MCF 10A (cell line): Measurements from ENCODE around the gene RPS19BP1. TPM values are rescaled to one million over a fixed set of nuclear protein-coding genes. Genes with fewer than 3 reads are reported as not detected.
A peak's percentile ranks its signal among the peaks of the same experiment; 100 is the strongest.

Source experiments
- BruUV-seq: library from RNA; stranded (reverse); fragments of 400-500 nt; replicated peaks from 2 replicates; lab custom pipeline; 2021; lab: Mats Ljungman, UMichigan
- CTCF ChIA-PET: fragments of 300-600 bp; sonication (Branson Sonifier 250); formaldehyde crosslinking; extraction: SDS; loops from one replicate; lab custom pipeline; 2021; ENCODE audit warnings: antibody characterized with exemption, inconsistent platforms; lab: Yijun Ruan, JAX
- POLR2A ChIA-PET: fragments of 300-600, 350-650 bp; sonication (Branson Sonifier 250); formaldehyde crosslinking; extraction: SDS; loops from one replicate; lab custom pipeline; 2020; ENCODE audit warnings: antibody characterized with exemption, inconsistent platforms; lab: Yijun Ruan, JAX
- DNase-seq: peaks from one replicate; pipeline ENCODE4 v3.0.0-alpha.2; 2018; ENCODE audit not compliant: unreplicated experiment
- H3K27ac Mint-ChIP-seq: one replicate; pipeline ENCODE4 v1.8.0; 2022; ENCODE audit warnings: mild to moderate bottlenecking, low read depth, mixed read lengths; ENCODE audit not compliant: unreplicated experiment
- H3K27me3 Mint-ChIP-seq: one replicate; pipeline ENCODE4 v1.8.0; 2022; ENCODE audit warnings: mixed read lengths; ENCODE audit not compliant: insufficient read depth, unreplicated experiment
- H3K36me3 Mint-ChIP-seq: one replicate; pipeline ENCODE4 v1.8.0; 2022; ENCODE audit warnings: mild to moderate bottlenecking, moderate library complexity, mixed read lengths; ENCODE audit not compliant: insufficient read depth, unreplicated experiment
- H3K4me1 Mint-ChIP-seq: one replicate; pipeline ENCODE4 v1.8.0; 2022; ENCODE audit warnings: mixed read lengths; ENCODE audit not compliant: insufficient read depth, unreplicated experiment
- H3K4me3 Mint-ChIP-seq: one replicate; pipeline ENCODE4 v1.8.0; 2022; ENCODE audit warnings: mild to moderate bottlenecking, moderate library complexity, mixed read lengths; ENCODE audit not compliant: unreplicated experiment
- H3K9me3 Mint-ChIP-seq: one replicate; pipeline ENCODE4 v1.8.0; 2022; ENCODE audit warnings: mixed read lengths; ENCODE audit not compliant: unreplicated experiment
- intact Hi-C: fragments of 100-400 bp; cut with micrococcal nuclease; formaldehyde crosslinking; loops from 2 replicates; pipeline ENCODE4 v1.14.1; 2022
- total RNA-seq: library from RNA; stranded (reverse); gene quantifications from 2 replicates; pipeline ENCODE4 v1.2.3, GENCODE V29; 2022
- TF ChIP-seq, protein P1 (sequence below): fragments of 200-600 bp; IDR thresholded peaks from one replicate; pipeline ENCODE4 v1.8.0; 2022; ENCODE audit warnings: antibody characterized with exemption, mild to moderate bottlenecking; ENCODE audit not compliant: unreplicated experiment

Gene RPS19BP1
- total RNA-seq, 1 experiment from 2014 or later, result 104 TPM

DNA sequence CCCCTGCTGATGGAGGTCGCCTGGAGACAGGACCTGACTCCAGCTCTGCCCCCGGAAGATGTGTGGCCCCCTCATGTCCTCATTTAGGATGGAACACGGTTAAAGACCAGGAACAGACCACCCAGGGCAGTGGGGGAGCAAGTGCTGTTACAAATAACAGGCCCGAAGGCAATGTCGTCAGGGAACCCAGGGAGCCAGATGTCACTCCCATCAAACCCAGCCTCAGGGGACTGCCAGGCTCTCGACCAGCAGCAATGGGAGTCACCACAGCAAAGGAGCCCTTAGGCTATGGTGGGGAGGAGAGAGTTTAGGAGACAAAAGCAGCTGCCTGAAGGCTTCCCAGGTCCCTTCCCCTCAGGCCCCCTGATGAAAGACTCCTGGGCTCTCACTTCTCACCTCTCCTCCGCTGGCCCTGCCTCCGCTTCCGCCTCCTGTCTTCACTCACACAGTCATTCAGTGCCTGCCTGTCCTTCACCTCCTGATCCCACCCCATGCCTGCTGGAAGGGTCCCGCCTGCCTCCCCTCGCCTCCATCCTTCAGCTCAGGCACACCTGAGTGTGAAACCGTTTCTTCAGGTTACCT is 4.4 kb downstream of the RPS19BP1 start:
- Mint-ChIP-seq H3K9me3 (no peaks in the 10 kb centered on the region), H3K4me3 (no peak overlapping the region), H3K4me1 (peaks cover 61% of the 10 kb centered on the region), H3K36me3 (peaks cover 76% of the 10 kb centered on the region), H3K27ac (peak overlapping the region; percentile 47), H3K27me3 (no peaks in the 10 kb centered on the region)
- ChIA-PET CTCF (interaction anchor here (0.5 to 26.5 kb wide), 9 partner anchors 8 to 1348 kb away, joined by 3 to 471 read pairs (median 9); partner anchors contain the start of genes ATF4 and MIEF1), POLR2A (interaction anchor here (0.7 to 5.1 kb wide), 12 partner anchors 8 to 1758 kb away, joined by 3 to 85 read pairs (median 4); partner anchors contain the start of genes ATF4 and RPL3)
- no peak for DNase-seq
- intact Hi-C loops, result loop anchor here (10.0 kb wide), 1 partner anchor 353 kb away; no protein-coding TSS in a partner anchor
- TF ChIP-seq, protein P1, sequence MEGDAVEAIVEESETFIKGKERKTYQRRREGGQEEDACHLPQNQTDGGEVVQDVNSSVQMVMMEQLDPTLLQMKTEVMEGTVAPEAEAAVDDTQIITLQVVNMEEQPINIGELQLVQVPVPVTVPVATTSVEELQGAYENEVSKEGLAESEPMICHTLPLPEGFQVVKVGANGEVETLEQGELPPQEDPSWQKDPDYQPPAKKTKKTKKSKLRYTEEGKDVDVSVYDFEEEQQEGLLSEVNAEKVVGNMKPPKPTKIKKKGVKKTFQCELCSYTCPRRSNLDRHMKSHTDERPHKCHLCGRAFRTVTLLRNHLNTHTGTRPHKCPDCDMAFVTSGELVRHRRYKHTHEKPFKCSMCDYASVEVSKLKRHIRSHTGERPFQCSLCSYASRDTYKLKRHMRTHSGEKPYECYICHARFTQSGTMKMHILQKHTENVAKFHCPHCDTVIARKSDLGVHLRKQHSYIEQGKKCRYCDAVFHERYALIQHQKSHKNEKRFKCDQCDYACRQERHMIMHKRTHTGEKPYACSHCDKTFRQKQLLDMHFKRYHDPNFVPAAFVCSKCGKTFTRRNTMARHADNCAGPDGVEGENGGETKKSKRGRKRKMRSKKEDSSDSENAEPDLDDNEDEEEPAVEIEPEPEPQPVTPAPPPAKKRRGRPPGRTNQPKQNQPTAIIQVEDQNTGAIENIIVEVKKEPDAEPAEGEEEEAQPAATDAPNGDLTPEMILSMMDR, result no peak
- BruUV-seq, result no TSS peak

DNA sequence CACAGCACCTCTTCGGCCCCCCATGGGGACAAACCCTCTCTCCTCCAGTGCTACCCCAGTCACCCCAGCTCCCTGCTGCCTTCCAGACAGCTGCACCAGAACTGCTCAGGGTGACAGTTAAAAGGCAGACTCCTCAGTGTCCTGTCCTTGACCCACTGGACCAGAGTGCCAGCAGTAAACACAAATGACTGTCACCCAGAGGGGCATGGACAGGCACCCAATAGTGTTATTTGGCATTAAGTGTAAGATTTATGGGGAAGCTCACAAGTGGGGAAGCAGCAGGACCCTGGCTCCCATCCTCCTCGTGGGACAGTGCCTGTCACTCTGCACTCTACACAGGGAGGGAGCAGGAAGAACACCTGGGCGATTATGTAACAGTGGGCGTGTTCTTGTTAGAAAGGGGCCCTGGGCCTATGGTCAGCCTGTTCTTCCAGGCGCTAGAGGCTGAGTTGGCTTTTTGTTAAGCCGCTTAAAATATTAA is 5.0 kb downstream of the RPS19BP1 start:
- Mint-ChIP-seq H3K27ac (no peak overlapping the region), H3K4me1 (peaks cover 65% of the 10 kb centered on the region), H3K4me3 (no peak overlapping the region), H3K36me3 (peaks cover 79% of the 10 kb centered on the region), H3K27me3 (no peaks in the 10 kb centered on the region), H3K9me3 (no peaks in the 10 kb centered on the region)
- BruUV-seq, result no TSS peak
- intact Hi-C loops, result loop anchor here (10.0 kb wide), 1 partner anchor 353 kb away; no protein-coding TSS in a partner anchor
- TF ChIP-seq, protein P1, result no peak
- peak; percentile 42 for DNase-seq
- ChIA-PET CTCF (interaction anchor here (0.5 to 26.5 kb wide), 3 partner anchors 33 to 504 kb away, joined by 3 to 471 read pairs (median 66); no protein-coding TSS in a partner anchor), POLR2A (interaction anchor here (0.7 to 1.5 kb wide), 4 partner anchors 34 to 1759 kb away, joined by 3 to 4 read pairs (median 3); no protein-coding TSS in a partner anchor)

DNA sequence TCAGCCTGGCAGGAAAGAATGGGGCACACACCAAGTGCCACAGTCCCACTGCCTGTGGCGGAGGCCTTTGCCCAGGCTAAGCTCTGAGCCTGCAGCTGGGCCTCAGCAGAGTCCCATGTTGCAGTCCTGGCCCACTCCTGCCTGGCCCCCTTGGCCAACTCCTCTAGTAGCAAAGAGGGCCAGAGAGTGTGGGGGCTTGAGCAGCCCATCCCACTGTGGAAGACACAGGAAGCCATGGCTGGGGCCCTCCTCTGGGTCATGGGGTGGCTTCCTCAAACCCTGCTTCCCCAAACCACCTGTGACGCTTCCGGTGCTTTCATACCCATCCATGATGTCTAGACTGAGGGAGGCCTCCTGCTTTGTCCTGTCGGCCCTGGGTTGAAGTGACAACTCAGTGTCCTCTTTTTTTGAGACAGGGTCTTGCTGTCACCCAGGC is 5.8 kb downstream of the RPS19BP1 start:
- no TSS peak for BruUV-seq
- no peak for DNase-seq
- intact Hi-C loops, result loop anchor here (10.0 kb wide), 1 partner anchor 352 kb away; no protein-coding TSS in a partner anchor
- ChIA-PET CTCF (interaction anchor here (0.5 to 26.5 kb wide), 4 partner anchors 32 to 692 kb away, joined by 4 to 471 read pairs (median 36); no protein-coding TSS in a partner anchor), POLR2A (interaction anchor here (0.7 to 1.5 kb wide), 4 partner anchors 33 to 820 kb away, joined by 3 to 4 read pairs (median 3); no protein-coding TSS in a partner anchor)
- Mint-ChIP-seq H3K4me3 (no peak overlapping the region), H3K27me3 (no peaks in the 10 kb centered on the region), H3K4me1 (peaks cover 68% of the 10 kb centered on the region), H3K36me3 (peaks cover 84% of the 10 kb centered on the region), H3K9me3 (no peaks in the 10 kb centered on the region), H3K27ac (no peak overlapping the region)
- TF ChIP-seq, protein P1, result no peak

DNA sequence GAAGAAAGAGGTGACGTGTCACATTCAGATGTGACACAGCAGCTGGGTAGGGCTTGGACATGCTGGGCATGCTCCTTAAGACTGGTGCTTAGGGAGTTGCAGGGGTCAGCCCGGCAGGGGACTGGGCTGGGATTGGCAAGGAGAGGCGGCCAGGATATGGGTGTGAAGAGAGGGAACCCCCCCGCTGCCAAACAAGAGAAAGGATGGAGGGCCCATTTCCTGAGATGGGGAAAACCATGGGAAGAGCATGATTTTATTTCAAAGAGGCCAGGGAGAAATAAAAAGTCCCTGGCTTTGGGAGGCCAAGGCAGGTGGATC is 6.9 kb downstream of the RPS19BP1 start:
- peak overlapping the region; percentile 26 for H3K4me3 Mint-ChIP-seq
- H3K27me3 Mint-ChIP-seq, result no peaks in the 10 kb centered on the region

More for the DNA sequence above, 6.9 kb downstream of the RPS19BP1 start:
- no TSS peak for BruUV-seq
- intact Hi-C loops, result loop anchor here (10.0 kb wide), 1 partner anchor 351 kb away; no protein-coding TSS in a partner anchor
- DNase-seq, result no peak
- H3K9me3 Mint-ChIP-seq, result no peaks in the 10 kb centered on the region
- CTCF ChIA-PET, result interaction anchor here (0.7 to 26.5 kb wide), 3 partner anchors 11 to 506 kb away, joined by 3 to 471 read pairs (median 10); no protein-coding TSS in a partner anchor
- H3K4me1 Mint-ChIP-seq, result peaks cover 59% of the 10 kb centered on the region
- H3K36me3 Mint-ChIP-seq, result peaks cover 85% of the 10 kb centered on the region
- POLR2A ChIA-PET, result interaction anchor here (1.0 to 6.1 kb wide), 4 partner anchors 23 to 518 kb away, joined by 3 to 102 read pairs (median 8); partner anchors contain the start of genes MIEF1 and RPL3
- peak overlapping the region; percentile 79 for H3K27ac Mint-ChIP-seq
- TF ChIP-seq, protein P1, result no peak
